ENCODE data around the gene COL1A2. TPM values are rescaled to one million over a fixed set of nuclear protein-coding genes. Genes with fewer than 3 reads are reported as not detected.

Gene COL1A2
- total RNA-seq, 1 experiment from 2014 or later = not detected

- no peak overlapping the region for H3K4me3 Mint-ChIP-seq (ENCODE audit: low read depth, unreplicated experiment)
Measured at GRCh38 chr7:94396596-94396995, 1.9 kb downstream of the COL1A2 start.

GRCh38 chr7:94397722-94398121, 3.0 kb downstream of the COL1A2 start:
- Mint-ChIP-seq H3K27me3 (ENCODE audit: unreplicated experiment) (no peaks in the 10 kb centered on the region), H3K27ac (ENCODE audit: unreplicated experiment) (no peak overlapping the region), H3K9me3 (ENCODE audit: low read depth, unreplicated experiment) (no peaks in the 10 kb centered on the region), H3K36me3 (ENCODE audit: insufficient read depth, unreplicated experiment) (no peaks in the 10 kb centered on the region), H3K4me3 (ENCODE audit: low read depth, unreplicated experiment) (no peak overlapping the region), H3K4me1 (ENCODE audit: low read depth, unreplicated experiment) (no peaks in the 10 kb centered on the region)
- TF ChIP-seq CTCF (IDR thresholded peaks at IDR 0.05; ENCODE audit: unreplicated experiment) = no peak
- no peak for DNase-seq
- no TSS peak for BruUV-seq (replicated peaks)
- intact Hi-C loops (cut with micrococcal nuclease; ENCODE audit: unreplicated experiment) = no loop called here
- CTCF ChIA-PET = no interaction called here

More at GRCh38 chr7:94396596-94396995, 1.9 kb downstream of the COL1A2 start:
- CTCF ChIA-PET = no interaction called here
- Mint-ChIP-seq H3K36me3 (ENCODE audit: insufficient read depth, unreplicated experiment) (no peaks in the 10 kb centered on the region), H3K9me3 (ENCODE audit: low read depth, unreplicated experiment) (no peaks in the 10 kb centered on the region), H3K27me3 (ENCODE audit: unreplicated experiment) (no peaks in the 10 kb centered on the region), H3K27ac (ENCODE audit: unreplicated experiment) (no peak overlapping the region), H3K4me1 (ENCODE audit: low read depth, unreplicated experiment) (no peaks in the 10 kb centered on the region)
- intact Hi-C loops (cut with micrococcal nuclease; ENCODE audit: unreplicated experiment) = no loop called here
- BruUV-seq (replicated peaks) = no TSS peak
- no peak for DNase-seq
- no peak for TF ChIP-seq CTCF (IDR thresholded peaks at IDR 0.05; ENCODE audit: unreplicated experiment)

GRCh38 chr7:94398841-94399240, 4.1 kb downstream of the COL1A2 start:
- TF ChIP-seq CTCF (IDR thresholded peaks at IDR 0.05; ENCODE audit: unreplicated experiment) = no peak
- BruUV-seq (replicated peaks) = no TSS peak

GRCh38 chr7:94400022-94400421, 5.3 kb downstream of the COL1A2 start:
- Mint-ChIP-seq H3K9me3 (ENCODE audit: low read depth, unreplicated experiment) (no peaks in the 10 kb centered on the region), H3K36me3 (ENCODE audit: insufficient read depth, unreplicated experiment) (no peaks in the 10 kb centered on the region), H3K4me3 (ENCODE audit: low read depth, unreplicated experiment) (no peak overlapping the region), H3K4me1 (ENCODE audit: low read depth, unreplicated experiment) (no peaks in the 10 kb centered on the region), H3K27ac (ENCODE audit: unreplicated experiment) (no peak overlapping the region), H3K27me3 (ENCODE audit: unreplicated experiment) (no peaks in the 10 kb centered on the region)
- CTCF ChIA-PET = no interaction called here
- intact Hi-C loops (cut with micrococcal nuclease; ENCODE audit: unreplicated experiment) = no loop called here
- BruUV-seq (replicated peaks) = no TSS peak
- TF ChIP-seq CTCF (IDR thresholded peaks at IDR 0.05; ENCODE audit: unreplicated experiment) = no peak
- DNase-seq = no peak

More at GRCh38 chr7:94398841-94399240, 4.1 kb downstream of the COL1A2 start:
- Mint-ChIP-seq H3K4me3 (ENCODE audit: low read depth, unreplicated experiment) (no peak overlapping the region), H3K36me3 (ENCODE audit: insufficient read depth, unreplicated experiment) (no peaks in the 10 kb centered on the region), H3K27me3 (ENCODE audit: unreplicated experiment) (no peaks in the 10 kb centered on the region), H3K4me1 (ENCODE audit: low read depth, unreplicated experiment) (no peaks in the 10 kb centered on the region), H3K9me3 (ENCODE audit: low read depth, unreplicated experiment) (no peaks in the 10 kb centered on the region), H3K27ac (ENCODE audit: unreplicated experiment) (no peak overlapping the region)
- no peak for DNase-seq
- CTCF ChIA-PET = no interaction called here
- intact Hi-C loops (cut with micrococcal nuclease; ENCODE audit: unreplicated experiment) = no loop called here
